OCI-LY7 (cell line): ENCODE data around the gene ZNF513.

Experiments
- EZH2phosphoT487 ChIP-seq: fragments of 200-600 bp; sonication (generic); IDR thresholded peaks from 2 replicates; pipeline ENCODE4 v1.6.1; 2018; ENCODE audit warnings: low read depth, borderline replicate concordance, mild to moderate bottlenecking, mixed run types, antibody characterized with exemption, low read length, moderate library complexity, mixed read lengths
- TF ChIP-seq, protein P1 (sequence below): fragments of 200-600 bp; sonication (generic); conservative IDR thresholded peaks from 2 replicates; pipeline ENCODE4 v1.5.1; 2014; ENCODE audit warnings: mild to moderate bottlenecking, antibody characterized with exemption, low read length, moderate library complexity, mixed read lengths

DNA sequence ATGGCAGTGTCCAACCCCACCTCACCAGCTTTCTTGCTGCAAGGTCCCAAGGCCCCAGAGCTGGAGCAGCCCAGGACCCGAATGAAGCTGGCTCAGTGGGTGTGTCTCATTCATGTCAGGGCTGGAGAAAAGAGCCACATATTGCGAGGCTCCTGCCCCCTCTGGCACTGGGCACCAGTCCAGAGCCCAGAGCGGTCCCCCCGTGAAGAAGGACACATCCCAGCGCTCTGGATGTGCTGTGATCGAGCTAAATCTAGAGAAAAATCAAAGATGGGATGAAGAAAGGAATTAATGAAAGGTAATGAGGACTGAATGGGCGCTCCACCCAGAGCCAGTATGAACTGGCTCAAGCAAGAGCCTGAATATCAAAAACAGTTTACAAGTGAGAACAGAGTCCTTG is 44.4 kb downstream of the ZNF513 start:
- TF ChIP-seq, protein P1, sequence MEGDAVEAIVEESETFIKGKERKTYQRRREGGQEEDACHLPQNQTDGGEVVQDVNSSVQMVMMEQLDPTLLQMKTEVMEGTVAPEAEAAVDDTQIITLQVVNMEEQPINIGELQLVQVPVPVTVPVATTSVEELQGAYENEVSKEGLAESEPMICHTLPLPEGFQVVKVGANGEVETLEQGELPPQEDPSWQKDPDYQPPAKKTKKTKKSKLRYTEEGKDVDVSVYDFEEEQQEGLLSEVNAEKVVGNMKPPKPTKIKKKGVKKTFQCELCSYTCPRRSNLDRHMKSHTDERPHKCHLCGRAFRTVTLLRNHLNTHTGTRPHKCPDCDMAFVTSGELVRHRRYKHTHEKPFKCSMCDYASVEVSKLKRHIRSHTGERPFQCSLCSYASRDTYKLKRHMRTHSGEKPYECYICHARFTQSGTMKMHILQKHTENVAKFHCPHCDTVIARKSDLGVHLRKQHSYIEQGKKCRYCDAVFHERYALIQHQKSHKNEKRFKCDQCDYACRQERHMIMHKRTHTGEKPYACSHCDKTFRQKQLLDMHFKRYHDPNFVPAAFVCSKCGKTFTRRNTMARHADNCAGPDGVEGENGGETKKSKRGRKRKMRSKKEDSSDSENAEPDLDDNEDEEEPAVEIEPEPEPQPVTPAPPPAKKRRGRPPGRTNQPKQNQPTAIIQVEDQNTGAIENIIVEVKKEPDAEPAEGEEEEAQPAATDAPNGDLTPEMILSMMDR, result no peak
- TF ChIP-seq EZH2phosphoT487, result no peak
